DND-41 (cell line): Measurements from ENCODE around the gene GGN.

Source experiments
- ATAC-seq: fragments of 200-7000 bp; cut with Tn5 transposase; 3 replicates; pipeline ENCODE4 v1.9.1; 2021; ENCODE audit warnings: low read depth; ENCODE audit not compliant: insufficient read depth
- DNase-seq: peaks from one replicate; pipeline ENCODE4 v3.0.0-alpha.2; 2020
- H2AFZ ChIP-seq: 2 replicates; pipeline ENCODE4 v1.6.0; 2012; ENCODE audit warnings: low read depth, low read length
- H3K27ac ChIP-seq: 2 replicates; pipeline ENCODE4 v1.5.1; 2012; ENCODE audit warnings: low read length, inconsistent platforms
- H3K27me3 ChIP-seq: fragments of 200-600 bp; sonication (generic); 2 replicates; pipeline ENCODE4 v1.6.0; 2012; ENCODE audit warnings: low read length, mild to moderate bottlenecking, inconsistent platforms; ENCODE audit not compliant: insufficient read depth, poor library complexity
- H3K36me3 ChIP-seq: 2 replicates; pipeline ENCODE4 v1.5.1; 2012; ENCODE audit warnings: low read length, inconsistent platforms; ENCODE audit not compliant: insufficient read depth
- H3K4me1 ChIP-seq: 2 replicates; pipeline ENCODE4 v1.5.1; 2012; ENCODE audit warnings: mild to moderate bottlenecking, low read length; ENCODE audit not compliant: insufficient read depth
- H3K4me2 ChIP-seq: 2 replicates; pipeline ENCODE4 v1.6.0; 2012; ENCODE audit warnings: mild to moderate bottlenecking, moderate library complexity, low read length, inconsistent platforms; ENCODE audit not compliant: insufficient read depth
- H3K4me3 ChIP-seq, 2 experiments: fragments of 200-600 bp in 1 of 2; shearing (Covaris generic) in 1 of 2; 2 replicates each; pipeline ENCODE4 v1.5.1; 2012 to 2016; ENCODE audit warnings: inconsistent platforms in 2 of 2, low read length in 2 of 2, mild to moderate bottlenecking in 2 of 2, low read depth in 1 of 2, moderate library complexity in 1 of 2
- H3K79me2 ChIP-seq: 2 replicates; pipeline ENCODE4 v1.6.0; 2012; ENCODE audit warnings: low read length, inconsistent platforms; ENCODE audit not compliant: insufficient read depth
- H3K9ac ChIP-seq: 2 replicates; pipeline ENCODE4 v1.6.0; 2012; ENCODE audit warnings: low read depth, mild to moderate bottlenecking, inconsistent platforms, low read length, moderate library complexity
- H3K9me3 ChIP-seq: 2 replicates; pipeline ENCODE4 v1.5.1; 2012; ENCODE audit warnings: low read length, moderate library complexity, mild to moderate bottlenecking, inconsistent platforms; ENCODE audit not compliant: insufficient read depth, severe bottlenecking
- H4K20me1 ChIP-seq: 2 replicates; pipeline ENCODE4 v1.6.0; 2012; ENCODE audit warnings: low read length; ENCODE audit not compliant: insufficient read depth
- EZH2 ChIP-seq: IDR thresholded peaks from 3 replicates; pipeline ENCODE4 v1.6.1; 2012; ENCODE audit warnings: borderline replicate concordance, low read depth, mild to moderate bottlenecking, moderate library complexity, low read length, inconsistent platforms; ENCODE audit not compliant: severe bottlenecking
- TF ChIP-seq, protein P1 (sequence below): IDR thresholded peaks from 2 replicates; pipeline ENCODE4 v1.5.1; 2012; ENCODE audit warnings: borderline replicate concordance, low read length, moderate library complexity, mild to moderate bottlenecking; ENCODE audit not compliant: poor library complexity, severe bottlenecking; ENCODE audit errors: extremely low read depth

GGN gene

DNA sequence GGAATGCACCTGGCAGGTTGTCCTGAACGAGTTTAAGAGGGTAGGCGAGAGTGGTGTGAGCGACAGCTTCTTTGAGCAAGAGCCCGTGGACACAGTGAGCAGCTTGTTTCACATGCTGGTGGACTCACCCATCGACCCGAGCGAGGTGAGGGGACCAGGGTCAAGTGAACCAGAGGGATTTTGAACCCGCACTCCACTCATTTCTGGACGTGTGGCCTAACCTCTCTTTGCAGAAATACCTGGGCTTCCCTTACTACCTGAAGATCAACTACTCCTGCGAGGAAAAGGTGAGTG is 50.5 kb downstream of the GGN start:
- peak overlapping the region; percentile 60; the same call in 1 of the 2 replicates for H2AFZ ChIP-seq
- H3K79me2 ChIP-seq: peaks cover 4% of the 10 kb centered on the region; the same call in 1 of the 2 replicates
- H3K36me3 ChIP-seq: peaks cover 10% of the 10 kb centered on the region
- H3K27me3 ChIP-seq: no peaks in the 10 kb centered on the region
- H3K9ac ChIP-seq: peak overlapping the region; percentile 65
- no peak for ATAC-seq
- peak overlapping the region; percentile 61 for H3K27ac ChIP-seq
- peak overlapping the region; percentile 95 for H3K4me2 ChIP-seq
- H4K20me1 ChIP-seq: peaks cover 5% of the 10 kb centered on the region
- H3K4me1 ChIP-seq: peaks cover 23% of the 10 kb centered on the region
- peak overlapping the region; percentile 17 to 72; a peak in 3 of 4 replicates for H3K4me3 ChIP-seq
- DNase-seq: no peak
- H3K9me3 ChIP-seq: no peaks in the 10 kb centered on the region
- TF ChIP-seq, protein P1, sequence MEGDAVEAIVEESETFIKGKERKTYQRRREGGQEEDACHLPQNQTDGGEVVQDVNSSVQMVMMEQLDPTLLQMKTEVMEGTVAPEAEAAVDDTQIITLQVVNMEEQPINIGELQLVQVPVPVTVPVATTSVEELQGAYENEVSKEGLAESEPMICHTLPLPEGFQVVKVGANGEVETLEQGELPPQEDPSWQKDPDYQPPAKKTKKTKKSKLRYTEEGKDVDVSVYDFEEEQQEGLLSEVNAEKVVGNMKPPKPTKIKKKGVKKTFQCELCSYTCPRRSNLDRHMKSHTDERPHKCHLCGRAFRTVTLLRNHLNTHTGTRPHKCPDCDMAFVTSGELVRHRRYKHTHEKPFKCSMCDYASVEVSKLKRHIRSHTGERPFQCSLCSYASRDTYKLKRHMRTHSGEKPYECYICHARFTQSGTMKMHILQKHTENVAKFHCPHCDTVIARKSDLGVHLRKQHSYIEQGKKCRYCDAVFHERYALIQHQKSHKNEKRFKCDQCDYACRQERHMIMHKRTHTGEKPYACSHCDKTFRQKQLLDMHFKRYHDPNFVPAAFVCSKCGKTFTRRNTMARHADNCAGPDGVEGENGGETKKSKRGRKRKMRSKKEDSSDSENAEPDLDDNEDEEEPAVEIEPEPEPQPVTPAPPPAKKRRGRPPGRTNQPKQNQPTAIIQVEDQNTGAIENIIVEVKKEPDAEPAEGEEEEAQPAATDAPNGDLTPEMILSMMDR: no peak
- TF ChIP-seq EZH2: no peak

DNA sequence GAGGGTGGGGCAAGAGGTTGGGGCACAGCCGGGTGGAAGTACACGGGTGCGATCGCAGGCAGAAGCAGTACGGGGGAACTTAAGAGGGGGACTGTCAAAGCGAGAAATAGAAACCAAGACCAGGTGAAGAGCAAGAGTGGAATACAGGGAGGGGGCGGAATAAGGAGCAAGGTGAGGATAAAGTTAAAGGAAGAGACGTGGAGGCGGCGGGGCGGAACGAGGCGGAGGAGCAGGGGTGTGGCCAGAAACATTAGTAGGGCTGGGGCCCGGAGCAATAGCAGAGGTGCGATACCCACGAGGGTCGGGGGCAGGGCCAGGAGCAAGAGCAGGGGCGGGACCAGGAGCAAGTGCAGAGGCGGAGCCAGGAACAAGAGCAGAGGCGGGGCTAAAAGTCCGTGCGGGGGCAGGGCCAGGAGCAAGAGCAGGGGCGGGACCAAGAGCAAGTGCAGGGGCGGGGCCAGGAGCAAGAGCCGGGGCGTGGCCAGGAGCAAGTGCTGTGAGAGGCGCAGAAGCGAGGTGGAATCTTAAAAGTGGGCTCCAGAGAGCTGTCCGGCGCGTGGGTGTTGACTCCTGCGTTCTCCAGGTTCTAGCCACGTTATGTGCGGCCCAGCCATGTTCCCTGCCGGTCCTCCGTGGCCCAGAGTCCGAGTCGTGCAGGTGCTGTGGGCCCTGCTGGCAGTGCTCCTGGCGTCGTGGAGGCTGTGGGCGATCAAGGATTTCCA is 51.0 kb downstream of the GGN start:
- Histone ChIP-seq H3K9ac (peak overlapping the region; percentile 65), H3K4me1 (peaks cover 23% of the 10 kb centered on the region), H3K27ac (peak overlapping the region; percentile 98), H3K4me2 (peak overlapping the region; percentile 95), H3K36me3 (peaks cover 10% of the 10 kb centered on the region), H4K20me1 (peaks cover 5% of the 10 kb centered on the region), H2AFZ (peak overlapping the region; percentile 86), H3K4me3 (peak overlapping the region; percentile 59 to 72), H3K9me3 (no peaks in the 10 kb centered on the region), H3K27me3 (no peaks in the 10 kb centered on the region), H3K79me2 (peaks cover 4% of the 10 kb centered on the region; the same call in 1 of the 2 replicates)
- ATAC-seq (peak; percentile 61), DNase-seq (peak; percentile 96)
- TF ChIP-seq, protein P1: no peak
- no peak for TF ChIP-seq EZH2

DNA sequence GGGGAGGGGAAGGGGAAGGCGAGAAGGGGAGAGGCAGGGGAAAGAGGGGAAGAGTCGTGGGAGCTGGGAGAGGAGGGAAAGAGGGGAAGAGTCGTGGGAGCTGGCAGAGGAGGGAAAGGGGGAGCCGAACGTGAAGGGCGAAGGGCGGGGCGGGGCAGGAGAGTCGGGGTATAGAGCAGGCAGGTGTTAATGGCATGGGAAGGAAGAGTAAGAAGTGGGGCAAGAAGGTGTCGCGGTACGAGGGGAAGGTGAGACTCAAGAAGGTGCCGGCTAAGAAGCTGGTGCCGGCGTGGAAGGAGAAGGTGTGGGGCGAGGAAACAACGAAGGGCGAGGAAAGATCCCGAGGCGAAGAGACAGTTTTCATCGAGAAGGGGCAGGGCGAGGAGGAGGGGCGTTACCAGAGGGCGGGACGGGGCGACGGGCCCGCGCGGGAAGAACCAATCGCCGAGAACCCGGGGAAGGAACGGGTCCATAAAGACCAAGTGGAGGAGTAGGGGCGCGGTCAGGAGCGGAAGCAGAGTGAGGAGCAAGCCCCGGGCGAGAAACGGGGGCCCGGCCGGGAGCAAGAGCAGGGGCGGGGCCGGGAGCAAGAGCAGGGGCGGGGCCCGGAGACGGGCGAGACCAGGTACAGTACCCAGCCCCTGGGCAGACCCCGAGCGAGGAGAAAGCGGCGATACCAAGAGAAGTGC is 51.7 kb downstream of the GGN start:
- Histone ChIP-seq H2AFZ (peak overlapping the region; percentile 86), H3K4me2 (peak overlapping the region; percentile 95), H4K20me1 (peaks cover 5% of the 10 kb centered on the region), H3K79me2 (peaks cover 4% of the 10 kb centered on the region; the same call in 1 of the 2 replicates), H3K4me1 (peaks cover 23% of the 10 kb centered on the region), H3K36me3 (peaks cover 10% of the 10 kb centered on the region), H3K4me3 (peak overlapping the region; percentile 59 to 72), H3K9ac (peak overlapping the region; percentile 65), H3K9me3 (no peaks in the 10 kb centered on the region), H3K27ac (peak overlapping the region; percentile 98), H3K27me3 (no peaks in the 10 kb centered on the region)
- peak; percentile 96 for DNase-seq
- peak; percentile 81 for ATAC-seq
- TF ChIP-seq, protein P1: no peak
- no peak for TF ChIP-seq EZH2
